Fibroblast of lung (primary cell): ENCODE data around the gene SRI. TPM values are rescaled to one million over a fixed set of nuclear protein-coding genes. Genes with fewer than 3 reads are reported as not detected.

Experiments
- DNase-seq, 2 donors: peaks; one replicate each; pipeline versions ENCODE4 v3.0.0 to v3.0.0-alpha.2; 2010; ENCODE audit warnings: low read depth in 2 of 2
- H2AFZ ChIP-seq: 2 replicates; pipeline ENCODE4 v1.5.1; 2012; ENCODE audit warnings: low read length, control low read depth, inconsistent platforms
- H3K27ac ChIP-seq: 2 replicates; pipeline ENCODE4 v1.5.1; 2011; ENCODE audit warnings: low read length, control low read depth; ENCODE audit not compliant: insufficient read depth
- H3K27me3 ChIP-seq: 2 replicates; pipeline ENCODE4 v1.5.1; 2011; ENCODE audit warnings: mild to moderate bottlenecking, low read length; ENCODE audit not compliant: control insufficient read depth, insufficient read depth
- H3K36me3 ChIP-seq: 2 replicates; pipeline ENCODE4 v1.5.1; 2011; ENCODE audit warnings: low read length; ENCODE audit not compliant: control insufficient read depth, insufficient read depth
- H3K4me1 ChIP-seq: 2 replicates; pipeline ENCODE4 v1.5.1; 2011; ENCODE audit warnings: low read length; ENCODE audit not compliant: control insufficient read depth, insufficient read depth; ENCODE audit errors: extremely low read depth
- H3K4me2 ChIP-seq: 2 replicates; pipeline ENCODE4 v1.5.1; 2011; ENCODE audit warnings: low read length, control low read depth; ENCODE audit not compliant: insufficient read depth; ENCODE audit errors: extremely low read depth
- H3K4me3 ChIP-seq, 4 experiments: fragments of 200-600 bp in 1 of 4; sonication (generic) in 1 of 4; replicated peaks in 1 of 4; 2 replicates each; pipeline ENCODE4 v1.5.1; 2011 to 2016; ENCODE audit warnings: low read length in 4 of 4, low read depth in 3 of 4, mild to moderate bottlenecking in 3 of 4, control low read depth in 2 of 4, inconsistent platforms in 1 of 4, mixed read lengths in 1 of 4; ENCODE audit not compliant: insufficient read depth in 1 of 4; ENCODE audit errors: control extremely low read depth in 1 of 4
- H3K79me2 ChIP-seq: 2 replicates; pipeline ENCODE4 v1.5.1; 2012; ENCODE audit warnings: mild to moderate bottlenecking, low read length, inconsistent platforms; ENCODE audit not compliant: control insufficient read depth, insufficient read depth
- H3K9ac ChIP-seq: 2 replicates; pipeline ENCODE4 v1.5.1; 2011; ENCODE audit warnings: mild to moderate bottlenecking, low read length, control low read depth; ENCODE audit not compliant: insufficient read depth
- H3K9me3 ChIP-seq: 2 replicates; pipeline ENCODE4 v1.5.1; 2012; ENCODE audit warnings: low read depth, low read length; ENCODE audit not compliant: control insufficient read depth, insufficient read depth
- H4K20me1 ChIP-seq: 2 replicates; pipeline ENCODE4 v1.5.1; 2011; ENCODE audit warnings: low read length; ENCODE audit not compliant: control insufficient read depth, insufficient read depth; ENCODE audit errors: extremely low read depth
- EZH2 ChIP-seq: IDR thresholded peaks from 2 replicates; pipeline ENCODE4 v1.5.1; 2012; ENCODE audit warnings: low read length, control low read depth, mild to moderate bottlenecking; ENCODE audit errors: missing control alignments
- polyA plus RNA-seq, 2 donors: library from polyadenylated mRNA; depleted of rRNA in 1 of 2; stranded (reverse) in 1 of 2; unstranded in 1 of 2; fragments of >200 nt; gene quantifications; 2 replicates each; pipeline ENCODE4 v1.2.1, GENCODE V29; 2011 to 2012; ENCODE audit warnings: missing spikeins in 1 of 2
- total RNA-seq: library from RNA; depleted of rRNA; stranded (reverse); fragments of >200 nt; gene quantifications from 2 replicates; pipeline ENCODE4 v1.2.1, GENCODE V29; 2014
- TF ChIP-seq, protein P1 (sequence below), 2 donors: IDR thresholded peaks in 1 of 2; conservative IDR thresholded peaks in 1 of 2; 1 replicate in 1 of 2; 2 replicates in 1 of 2; pipeline ENCODE4 v1.5.1; 2011 to 2012; ENCODE audit warnings: low read length in 2 of 2, control low read depth in 1 of 2, inconsistent platforms in 1 of 2, low read depth in 1 of 2, mild to moderate bottlenecking in 1 of 2

SRI gene
- total and polyA plus RNA-seq, 2 donors (not counting 1 experiment from before 2014, with no cell fraction given) = 75.1 to 204 TPM

DNA sequence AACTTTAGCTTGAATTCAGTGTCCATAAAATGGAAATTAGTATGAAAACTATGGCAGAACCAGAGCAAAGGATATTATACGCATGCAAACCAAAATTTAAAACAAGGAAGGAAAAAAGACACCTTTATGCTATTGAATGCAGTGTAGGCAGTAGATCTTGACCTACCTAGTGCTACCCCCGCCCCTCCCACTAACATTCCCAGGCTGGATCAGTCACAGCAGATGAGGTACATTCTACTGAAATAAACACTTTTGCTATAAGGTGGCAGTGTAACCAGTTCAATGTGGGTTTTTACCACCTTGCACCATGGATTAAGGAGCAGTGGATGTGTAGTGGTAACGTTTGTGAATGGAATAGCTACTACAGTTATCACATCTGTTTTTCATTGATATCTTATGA is 27.9 kb downstream of the SRI start:
- Histone ChIP-seq H3K27me3 (no peaks in the 10 kb centered on the region), H3K27ac (no peak overlapping the region), H3K4me1 (no peaks in the 10 kb centered on the region), H3K36me3 (no peaks in the 10 kb centered on the region), H3K9ac (no peak overlapping the region), H3K79me2 (no peaks in the 10 kb centered on the region), H2AFZ (no peak overlapping the region), H3K4me3 (no peak overlapping the region), H3K4me2 (no peak overlapping the region), H4K20me1 (no peaks in the 10 kb centered on the region), H3K9me3 (no peaks in the 10 kb centered on the region)
- no peak for TF ChIP-seq EZH2
- TF ChIP-seq, protein P1, sequence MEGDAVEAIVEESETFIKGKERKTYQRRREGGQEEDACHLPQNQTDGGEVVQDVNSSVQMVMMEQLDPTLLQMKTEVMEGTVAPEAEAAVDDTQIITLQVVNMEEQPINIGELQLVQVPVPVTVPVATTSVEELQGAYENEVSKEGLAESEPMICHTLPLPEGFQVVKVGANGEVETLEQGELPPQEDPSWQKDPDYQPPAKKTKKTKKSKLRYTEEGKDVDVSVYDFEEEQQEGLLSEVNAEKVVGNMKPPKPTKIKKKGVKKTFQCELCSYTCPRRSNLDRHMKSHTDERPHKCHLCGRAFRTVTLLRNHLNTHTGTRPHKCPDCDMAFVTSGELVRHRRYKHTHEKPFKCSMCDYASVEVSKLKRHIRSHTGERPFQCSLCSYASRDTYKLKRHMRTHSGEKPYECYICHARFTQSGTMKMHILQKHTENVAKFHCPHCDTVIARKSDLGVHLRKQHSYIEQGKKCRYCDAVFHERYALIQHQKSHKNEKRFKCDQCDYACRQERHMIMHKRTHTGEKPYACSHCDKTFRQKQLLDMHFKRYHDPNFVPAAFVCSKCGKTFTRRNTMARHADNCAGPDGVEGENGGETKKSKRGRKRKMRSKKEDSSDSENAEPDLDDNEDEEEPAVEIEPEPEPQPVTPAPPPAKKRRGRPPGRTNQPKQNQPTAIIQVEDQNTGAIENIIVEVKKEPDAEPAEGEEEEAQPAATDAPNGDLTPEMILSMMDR (conservative IDR thresholded peaks at IDR 0.05 in 1 of 2, IDR thresholded peaks at IDR 0.05 in 1 of 2; ENCODE audit: low read depth in 1 of 2, low read length in 2 of 2) = no peak
- no peak for DNase-seq

DNA sequence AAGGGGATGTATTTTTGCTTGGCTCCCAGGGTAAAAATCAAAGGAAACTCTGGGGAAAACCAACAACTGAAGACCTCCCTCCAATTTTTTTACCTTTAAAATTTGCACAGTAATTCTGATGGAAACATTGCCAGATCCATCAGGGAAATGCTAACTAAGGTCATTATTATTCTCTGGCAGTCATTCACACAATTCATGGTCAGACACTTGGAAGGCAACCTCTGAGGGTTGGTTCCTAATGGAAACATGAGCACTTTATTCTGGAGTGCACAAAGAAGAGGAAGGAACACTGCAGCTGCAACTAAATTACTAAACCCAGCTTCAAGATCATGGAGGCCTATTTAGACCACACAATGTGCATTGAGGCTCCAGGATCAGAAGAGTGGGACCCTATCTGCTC is 34.2 kb downstream of the SRI start:
- H2AFZ ChIP-seq = no peak overlapping the region
- DNase-seq = peak in 1 of 2 donors; percentile 25
- no peaks in the 10 kb centered on the region for H3K79me2 ChIP-seq
- TF ChIP-seq, protein P1 (conservative IDR thresholded peaks at IDR 0.05 in 1 of 2, IDR thresholded peaks at IDR 0.05 in 1 of 2; ENCODE audit: low read depth in 1 of 2, low read length in 2 of 2) = no peak
- no peak for TF ChIP-seq EZH2
- H4K20me1 ChIP-seq = no peaks in the 10 kb centered on the region
- H3K27ac ChIP-seq = no peak overlapping the region
- no peak overlapping the region for H3K4me2 ChIP-seq
- H3K9ac ChIP-seq = no peak overlapping the region
- H3K9me3 ChIP-seq = no peaks in the 10 kb centered on the region
- no peaks in the 10 kb centered on the region for H3K4me1 ChIP-seq
- no peaks in the 10 kb centered on the region for H3K27me3 ChIP-seq
- no peak overlapping the region for H3K4me3 ChIP-seq
- no peaks in the 10 kb centered on the region for H3K36me3 ChIP-seq

DNA sequence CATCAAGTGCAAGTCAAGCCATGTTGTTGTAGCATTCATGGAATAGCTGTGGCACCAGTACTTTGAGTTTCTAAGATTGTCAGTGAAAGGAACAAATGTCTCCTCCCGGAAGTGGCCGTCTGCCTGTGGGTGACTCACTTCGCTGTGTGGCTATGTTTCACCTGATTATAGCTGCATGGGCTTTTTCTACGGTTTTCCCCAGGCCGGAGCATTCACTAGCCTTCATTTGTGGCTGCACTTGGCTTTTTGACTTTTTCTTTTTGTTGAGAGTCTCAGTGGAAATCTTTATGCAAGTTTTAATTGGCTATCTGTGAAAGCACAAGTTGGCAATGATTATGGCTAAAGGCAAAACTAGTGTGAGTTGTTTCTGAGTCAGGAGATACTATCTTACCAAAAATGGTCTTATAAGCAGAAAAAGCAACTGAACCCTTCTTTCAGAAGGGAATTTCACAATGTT is 35.0 kb downstream of the SRI start:
- H4K20me1 ChIP-seq = no peaks in the 10 kb centered on the region
- H3K79me2 ChIP-seq = no peaks in the 10 kb centered on the region
- H3K27me3 ChIP-seq = no peaks in the 10 kb centered on the region
- H3K4me3 ChIP-seq = no peak overlapping the region
- no peak overlapping the region for H3K4me2 ChIP-seq
- H3K9me3 ChIP-seq = no peaks in the 10 kb centered on the region
- no peaks in the 10 kb centered on the region for H3K4me1 ChIP-seq
- peak in 1 of 2 donors; percentile 87 for DNase-seq
- H2AFZ ChIP-seq = no peak overlapping the region
- no peak for TF ChIP-seq EZH2
- TF ChIP-seq, protein P1 (conservative IDR thresholded peaks at IDR 0.05 in 1 of 2, IDR thresholded peaks at IDR 0.05 in 1 of 2; ENCODE audit: low read depth in 1 of 2, low read length in 2 of 2) = no peak
- no peak overlapping the region for H3K9ac ChIP-seq
- no peak overlapping the region for H3K27ac ChIP-seq
- no peaks in the 10 kb centered on the region for H3K36me3 ChIP-seq
